Activated CD8-positive, alpha-beta memory T cell treated with anti-CD3 and anti-CD28 coated beads for 1 hour (primary cell): ENCODE measurements around the gene BLVRA.

ENCODE experiments used
- DNase-seq, 2 donors: peaks; one replicate each; pipeline ENCODE4 v3.0.0-alpha.2; 2020; ENCODE audit warnings: low read depth in 1 of 2; ENCODE audit errors: extremely low read depth in 1 of 2

BLVRA gene

DNA sequence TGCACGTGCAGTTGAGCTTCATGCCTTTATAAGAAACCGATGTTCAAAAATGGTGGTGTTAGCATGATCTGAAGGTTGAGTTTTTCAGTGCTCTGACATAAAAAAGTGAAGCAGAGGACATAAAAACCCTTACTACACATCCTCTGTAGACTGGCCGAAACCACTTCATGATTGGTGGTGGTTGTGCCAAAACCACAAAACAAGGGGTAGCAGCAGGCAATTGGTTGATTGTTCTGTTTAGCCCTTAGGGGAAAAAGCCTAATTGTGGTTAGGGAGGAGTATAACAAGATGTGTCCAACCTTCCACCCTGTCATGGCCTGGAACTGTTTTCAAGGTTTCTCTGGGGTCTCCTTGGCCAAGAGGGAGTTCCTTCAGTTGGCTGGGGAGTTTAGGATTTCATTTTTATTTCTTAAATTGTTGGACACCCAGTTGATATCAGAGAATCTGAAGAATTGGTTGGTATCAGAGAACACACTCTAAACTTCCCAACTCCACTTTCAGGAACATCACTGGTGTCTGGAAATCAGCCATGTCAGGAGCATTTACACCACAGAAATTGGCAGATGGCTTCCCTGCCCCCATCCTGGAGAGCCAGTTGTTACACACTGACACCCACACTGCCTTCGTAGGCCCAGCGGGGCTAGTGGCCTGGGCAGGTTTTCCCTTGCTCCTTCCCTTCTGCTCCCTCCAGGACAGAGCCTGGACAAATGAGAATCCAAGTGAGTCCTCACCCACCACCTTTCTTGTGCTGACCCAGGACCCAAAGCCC lies 92.1 kb downstream of the BLVRA start:
- DNase-seq = no peak

DNA sequence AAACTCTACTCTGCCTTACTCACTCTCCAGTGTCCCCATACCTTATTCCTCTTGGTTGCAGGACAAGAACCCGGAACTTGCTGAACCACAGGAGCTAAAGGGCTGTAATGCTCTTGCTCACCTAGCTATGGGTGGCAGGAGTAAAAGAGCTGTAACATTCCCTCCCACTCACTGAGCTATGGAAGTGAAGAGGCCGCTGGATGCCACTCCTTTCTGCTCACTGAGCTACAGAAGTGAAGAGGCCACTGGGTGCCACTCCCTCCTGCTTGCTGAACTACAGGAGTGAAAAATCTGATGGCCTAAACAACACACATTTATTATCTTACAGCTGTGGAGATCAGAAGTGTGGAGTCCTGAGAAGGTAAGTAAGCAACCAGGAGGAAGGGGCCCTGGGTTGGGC lies 93.3 kb downstream of the BLVRA start:
- no peak for DNase-seq

DNA sequence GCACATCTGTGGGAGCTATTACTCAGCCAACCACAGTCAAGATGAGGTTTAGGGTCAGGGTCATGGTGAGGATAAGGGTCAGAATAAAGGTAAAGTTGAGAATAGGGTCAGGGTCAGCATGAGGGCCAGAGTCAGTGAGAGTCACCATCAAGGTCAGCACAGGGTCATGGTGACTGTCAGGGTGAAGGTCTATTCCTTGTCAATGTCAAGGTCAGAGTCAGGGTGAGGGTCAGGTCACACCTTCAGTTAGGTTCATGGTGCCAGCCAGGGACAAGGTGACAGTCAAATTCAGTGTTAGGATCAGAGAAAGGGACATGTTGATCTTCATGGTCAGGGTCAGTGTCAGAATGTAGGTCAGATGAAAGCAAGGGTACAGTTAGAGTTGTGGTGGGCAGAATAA lies 96.7 kb downstream of the BLVRA start:
- DNase-seq = no peak

DNA sequence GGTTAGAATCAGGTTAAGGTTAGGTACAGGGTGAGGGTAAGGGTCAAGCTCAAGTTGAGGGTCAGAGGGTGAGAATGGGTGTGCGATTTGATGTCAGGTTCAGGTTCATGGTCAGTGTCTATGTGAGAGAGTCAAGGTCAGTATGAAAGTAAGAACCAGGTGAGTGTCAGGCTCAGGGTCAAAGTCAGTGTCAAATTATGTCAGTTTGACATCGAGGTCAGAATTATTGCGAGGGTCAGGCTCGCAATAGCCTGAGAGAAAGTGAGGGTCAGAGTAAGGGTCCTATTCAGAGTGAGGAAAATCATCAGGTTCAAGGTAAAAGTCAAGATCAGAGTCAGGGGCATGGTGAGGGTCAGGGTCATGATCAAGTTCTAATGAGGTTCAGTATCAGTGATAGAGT lies 97.8 kb downstream of the BLVRA start:
- no peak for DNase-seq
